GM12878 (cell line): ENCODE results near the gene ADA. TPM values are rescaled to one million over a fixed set of nuclear protein-coding genes. Genes with fewer than 3 reads are reported as not detected.

Experiments
- BACH1 ChIP-seq: fragments of 450-650 bp; IDR thresholded peaks from 2 replicates; pipeline ENCODE4 v1.6.1; 2017; ENCODE audit warnings: mild to moderate bottlenecking, borderline replicate concordance
- BMI1 ChIP-seq: fragments of 450-650 bp; IDR thresholded peaks from 2 replicates; pipeline ENCODE4 v1.6.1; 2016; ENCODE audit warnings: mild to moderate bottlenecking, moderate library complexity, borderline replicate concordance
- CBX3 ChIP-seq: fragments of 200-600 bp; sonication (generic); IDR thresholded peaks from 2 replicates; pipeline ENCODE4 v1.6.1; 2016; ENCODE audit warnings: low read depth, borderline replicate concordance
- EGR1 ChIP-seq, 2 experiments: IDR thresholded peaks; 1 replicate in 1 of 2; 2 replicates in 1 of 2; pipeline ENCODE4 v1.6.1; 2011 to 2012; ENCODE audit warnings: low read depth in 2 of 2, low read length in 2 of 2, borderline replicate concordance in 1 of 2, mild to moderate bottlenecking in 1 of 2, moderate library complexity in 1 of 2
- EZH2 ChIP-seq: IDR thresholded peaks from 2 replicates; pipeline ENCODE4 v1.6.1; 2012; ENCODE audit warnings: low read depth, mild to moderate bottlenecking, control low read depth, inconsistent platforms, low read length, borderline replicate concordance; ENCODE audit not compliant: control insufficient read depth
- HDAC2 ChIP-seq: fragments of 200-600 bp; sonication (generic); IDR thresholded peaks from 2 replicates; pipeline ENCODE4 v1.6.1; 2017
- HDGF ChIP-seq: fragments of 450-650 bp; IDR thresholded peaks from 2 replicates; pipeline ENCODE4 v1.6.1; 2016; ENCODE audit warnings: antibody characterized with exemption
- NFXL1 ChIP-seq: fragments of 450-650 bp; IDR thresholded peaks from 2 replicates; pipeline ENCODE4 v1.6.1; 2017; ENCODE audit warnings: antibody characterized with exemption, mild to moderate bottlenecking, borderline replicate concordance
- POU2F2 ChIP-seq: IDR thresholded peaks from 3 replicates; pipeline ENCODE4 v1.6.1; 2011; ENCODE audit warnings: low read depth, mild to moderate bottlenecking, low read length, borderline replicate concordance
- RB1 ChIP-seq: fragments of 450-650 bp; formaldehyde crosslinking; IDR thresholded peaks from 2 replicates; pipeline ENCODE4 v1.6.1; 2017; ENCODE audit warnings: mild to moderate bottlenecking, borderline replicate concordance
- SMC3 ChIP-seq: IDR thresholded peaks from 2 replicates; pipeline ENCODE4 v1.6.1; 2011; ENCODE audit warnings: low read length, improper control_type of control experiment, borderline replicate concordance
- TAF1 ChIP-seq: IDR thresholded peaks from 2 replicates; pipeline ENCODE4 v1.6.1; 2011; ENCODE audit warnings: mild to moderate bottlenecking, low read depth, low read length, borderline replicate concordance
- TBL1XR1 ChIP-seq: IDR thresholded peaks from 2 replicates; pipeline ENCODE4 v1.6.1; 2012; ENCODE audit warnings: low read depth, low read length, improper control_type of control experiment
- TCF12 ChIP-seq: IDR thresholded peaks from 2 replicates; pipeline ENCODE4 v1.6.1; 2011; ENCODE audit warnings: low read depth, mild to moderate bottlenecking, low read length
- polyA plus RNA-seq, 11 experiments: library from polyadenylated mRNA; depleted of rRNA in 4 of 11; unstranded in 6 of 11; stranded (reverse) in 5 of 11; fragments of >200 nt; fragmentation: Nextera tagmentation in 4 of 11; fragmentation: Illumina TruSeq in 1 of 11; extraction: Ambion mirVana in 4 of 11; extraction: Trizol in 1 of 11; gene quantifications; 1 replicate in 1 of 11; 2 replicates in 10 of 11; pipeline versions ENCODE4 v1.2.1 to v1.2.3, GENCODE V29; 2011 to 2016; ENCODE audit warnings: inconsistent platforms in 2 of 11, missing spikeins in 2 of 11, low read depth in 1 of 11
- total RNA-seq, 4 experiments: library from RNA; depleted of rRNA in 3 of 4; stranded (reverse); fragments of >200 nt in 3 of 4; fragmentation: Illumina TruSeq in 1 of 4; extraction: Trizol in 1 of 4; gene quantifications; 2 replicates each; pipeline versions ENCODE4 v1.2.1 to v1.2.3, GENCODE V29; 2013 to 2021
- TF ChIP-seq, protein P1 (sequence below): fragments of 450-650 bp; IDR thresholded peaks from 2 replicates; pipeline ENCODE4 v1.6.1; 2017; ENCODE audit warnings: antibody characterized with exemption, mild to moderate bottlenecking, moderate library complexity
- TF ChIP-seq, protein P2 (sequence below): fragments of 450-650 bp; IDR thresholded peaks from 2 replicates; pipeline ENCODE4 v1.6.1; 2016; ENCODE audit warnings: mild to moderate bottlenecking
- TF ChIP-seq, protein P3 (sequence below): IDR thresholded peaks from 2 replicates; pipeline ENCODE4 v1.6.1; 2012; ENCODE audit warnings: low read depth, low read length, improper control_type of control experiment
- TF ChIP-seq, protein P4 (sequence below): IDR thresholded peaks from 2 replicates; pipeline ENCODE4 v1.6.1; 2011; ENCODE audit warnings: mild to moderate bottlenecking, low read depth, low read length, moderate library complexity; ENCODE audit not compliant: insufficient replicate concordance
- TF ChIP-seq, protein P5 (sequence below): fragments of 450-650 bp; IDR thresholded peaks from 2 replicates; pipeline ENCODE4 v1.6.1; 2017; ENCODE audit warnings: mild to moderate bottlenecking, moderate library complexity

Gene ADA
- total and polyA plus RNA-seq, 10 of the 15 experiments (the other 5 are each of a cell fraction or from before 2014, with no cell fraction given) = 40.9 to 217 (median 90.8) TPM

DNA sequence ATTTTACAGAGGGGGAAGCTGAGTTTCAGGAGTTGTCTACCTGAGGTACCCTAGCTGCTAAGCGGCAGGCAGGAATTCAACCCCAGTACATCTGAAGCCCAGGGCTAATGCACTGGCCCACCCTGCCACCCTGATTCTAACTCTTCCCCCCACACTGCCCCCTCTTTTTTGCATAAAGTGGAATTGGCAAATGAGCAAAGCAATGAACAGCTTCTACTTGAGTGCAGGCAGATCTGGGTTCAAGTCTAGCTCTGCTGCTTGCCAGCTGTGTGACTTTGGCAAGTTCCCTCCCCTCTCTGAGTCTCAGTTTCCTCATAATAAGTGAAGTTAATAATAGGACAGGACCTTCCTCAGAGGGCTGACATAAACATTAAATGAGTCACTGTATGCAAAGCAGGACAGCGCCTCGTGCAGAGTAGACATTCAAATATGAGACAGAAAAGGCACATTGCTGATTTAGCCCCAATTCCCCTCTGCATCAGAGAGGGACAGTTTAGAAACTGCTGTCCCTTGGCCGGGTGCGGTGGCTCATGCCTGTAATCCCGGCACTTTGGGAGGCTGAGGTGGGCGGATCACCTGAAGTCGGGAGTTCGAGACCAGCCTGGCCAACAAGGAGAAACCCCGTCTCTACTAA is 4.7 kb downstream of the ADA start (continued):
- TF ChIP-seq, protein P1, sequence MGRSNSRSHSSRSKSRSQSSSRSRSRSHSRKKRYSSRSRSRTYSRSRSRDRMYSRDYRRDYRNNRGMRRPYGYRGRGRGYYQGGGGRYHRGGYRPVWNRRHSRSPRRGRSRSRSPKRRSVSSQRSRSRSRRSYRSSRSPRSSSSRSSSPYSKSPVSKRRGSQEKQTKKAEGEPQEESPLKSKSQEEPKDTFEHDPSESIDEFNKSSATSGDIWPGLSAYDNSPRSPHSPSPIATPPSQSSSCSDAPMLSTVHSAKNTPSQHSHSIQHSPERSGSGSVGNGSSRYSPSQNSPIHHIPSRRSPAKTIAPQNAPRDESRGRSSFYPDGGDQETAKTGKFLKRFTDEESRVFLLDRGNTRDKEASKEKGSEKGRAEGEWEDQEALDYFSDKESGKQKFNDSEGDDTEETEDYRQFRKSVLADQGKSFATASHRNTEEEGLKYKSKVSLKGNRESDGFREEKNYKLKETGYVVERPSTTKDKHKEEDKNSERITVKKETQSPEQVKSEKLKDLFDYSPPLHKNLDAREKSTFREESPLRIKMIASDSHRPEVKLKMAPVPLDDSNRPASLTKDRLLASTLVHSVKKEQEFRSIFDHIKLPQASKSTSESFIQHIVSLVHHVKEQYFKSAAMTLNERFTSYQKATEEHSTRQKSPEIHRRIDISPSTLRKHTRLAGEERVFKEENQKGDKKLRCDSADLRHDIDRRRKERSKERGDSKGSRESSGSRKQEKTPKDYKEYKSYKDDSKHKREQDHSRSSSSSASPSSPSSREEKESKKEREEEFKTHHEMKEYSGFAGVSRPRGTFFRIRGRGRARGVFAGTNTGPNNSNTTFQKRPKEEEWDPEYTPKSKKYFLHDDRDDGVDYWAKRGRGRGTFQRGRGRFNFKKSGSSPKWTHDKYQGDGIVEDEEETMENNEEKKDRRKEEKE = no peak
- TF ChIP-seq EZH2 (no peak), TCF12 (no peak), HDAC2 (peak; percentile 91; the same call in 1 of the 2 replicates), EGR1 (IDR thresholded peaks at IDR 0.05; ENCODE audit: borderline replicate concordance in 1 of 2, low read depth in 2 of 2, low read length in 2 of 2) (no peak), POU2F2 (peak; percentile 99), SMC3 (no peak), CBX3 (no peak), BACH1 (no peak), HDGF (peak; percentile 56; the same call in 1 of the 2 replicates), BMI1 (no peak), TBL1XR1 (peak; percentile 85; the same call in 1 of the 2 replicates), NFXL1 (peak; percentile 96), TAF1 (peak; percentile 38; the same call in 1 of the 2 replicates), RB1 (peak; percentile 20; the same call in 1 of the 2 replicates)
- TF ChIP-seq, protein P2, sequence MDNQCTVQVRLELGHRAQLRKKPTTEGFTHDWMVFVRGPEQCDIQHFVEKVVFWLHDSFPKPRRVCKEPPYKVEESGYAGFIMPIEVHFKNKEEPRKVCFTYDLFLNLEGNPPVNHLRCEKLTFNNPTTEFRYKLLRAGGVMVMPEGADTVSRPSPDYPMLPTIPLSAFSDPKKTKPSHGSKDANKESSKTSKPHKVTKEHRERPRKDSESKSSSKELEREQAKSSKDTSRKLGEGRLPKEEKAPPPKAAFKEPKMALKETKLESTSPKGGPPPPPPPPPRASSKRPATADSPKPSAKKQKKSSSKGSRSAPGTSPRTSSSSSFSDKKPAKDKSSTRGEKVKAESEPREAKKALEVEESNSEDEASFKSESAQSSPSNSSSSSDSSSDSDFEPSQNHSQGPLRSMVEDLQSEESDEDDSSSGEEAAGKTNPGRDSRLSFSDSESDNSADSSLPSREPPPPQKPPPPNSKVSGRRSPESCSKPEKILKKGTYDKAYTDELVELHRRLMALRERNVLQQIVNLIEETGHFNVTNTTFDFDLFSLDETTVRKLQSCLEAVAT = no peak
- TF ChIP-seq, protein P3, sequence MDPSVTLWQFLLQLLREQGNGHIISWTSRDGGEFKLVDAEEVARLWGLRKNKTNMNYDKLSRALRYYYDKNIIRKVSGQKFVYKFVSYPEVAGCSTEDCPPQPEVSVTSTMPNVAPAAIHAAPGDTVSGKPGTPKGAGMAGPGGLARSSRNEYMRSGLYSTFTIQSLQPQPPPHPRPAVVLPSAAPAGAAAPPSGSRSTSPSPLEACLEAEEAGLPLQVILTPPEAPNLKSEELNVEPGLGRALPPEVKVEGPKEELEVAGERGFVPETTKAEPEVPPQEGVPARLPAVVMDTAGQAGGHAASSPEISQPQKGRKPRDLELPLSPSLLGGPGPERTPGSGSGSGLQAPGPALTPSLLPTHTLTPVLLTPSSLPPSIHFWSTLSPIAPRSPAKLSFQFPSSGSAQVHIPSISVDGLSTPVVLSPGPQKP = no peak
- TF ChIP-seq, protein P4, sequence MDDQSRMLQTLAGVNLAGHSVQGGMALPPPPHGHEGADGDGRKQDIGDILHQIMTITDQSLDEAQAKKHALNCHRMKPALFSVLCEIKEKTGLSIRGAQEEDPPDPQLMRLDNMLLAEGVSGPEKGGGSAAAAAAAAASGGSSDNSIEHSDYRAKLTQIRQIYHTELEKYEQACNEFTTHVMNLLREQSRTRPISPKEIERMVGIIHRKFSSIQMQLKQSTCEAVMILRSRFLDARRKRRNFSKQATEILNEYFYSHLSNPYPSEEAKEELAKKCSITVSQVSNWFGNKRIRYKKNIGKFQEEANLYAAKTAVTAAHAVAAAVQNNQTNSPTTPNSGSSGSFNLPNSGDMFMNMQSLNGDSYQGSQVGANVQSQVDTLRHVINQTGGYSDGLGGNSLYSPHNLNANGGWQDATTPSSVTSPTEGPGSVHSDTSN = no peak
- TF ChIP-seq, protein P5, sequence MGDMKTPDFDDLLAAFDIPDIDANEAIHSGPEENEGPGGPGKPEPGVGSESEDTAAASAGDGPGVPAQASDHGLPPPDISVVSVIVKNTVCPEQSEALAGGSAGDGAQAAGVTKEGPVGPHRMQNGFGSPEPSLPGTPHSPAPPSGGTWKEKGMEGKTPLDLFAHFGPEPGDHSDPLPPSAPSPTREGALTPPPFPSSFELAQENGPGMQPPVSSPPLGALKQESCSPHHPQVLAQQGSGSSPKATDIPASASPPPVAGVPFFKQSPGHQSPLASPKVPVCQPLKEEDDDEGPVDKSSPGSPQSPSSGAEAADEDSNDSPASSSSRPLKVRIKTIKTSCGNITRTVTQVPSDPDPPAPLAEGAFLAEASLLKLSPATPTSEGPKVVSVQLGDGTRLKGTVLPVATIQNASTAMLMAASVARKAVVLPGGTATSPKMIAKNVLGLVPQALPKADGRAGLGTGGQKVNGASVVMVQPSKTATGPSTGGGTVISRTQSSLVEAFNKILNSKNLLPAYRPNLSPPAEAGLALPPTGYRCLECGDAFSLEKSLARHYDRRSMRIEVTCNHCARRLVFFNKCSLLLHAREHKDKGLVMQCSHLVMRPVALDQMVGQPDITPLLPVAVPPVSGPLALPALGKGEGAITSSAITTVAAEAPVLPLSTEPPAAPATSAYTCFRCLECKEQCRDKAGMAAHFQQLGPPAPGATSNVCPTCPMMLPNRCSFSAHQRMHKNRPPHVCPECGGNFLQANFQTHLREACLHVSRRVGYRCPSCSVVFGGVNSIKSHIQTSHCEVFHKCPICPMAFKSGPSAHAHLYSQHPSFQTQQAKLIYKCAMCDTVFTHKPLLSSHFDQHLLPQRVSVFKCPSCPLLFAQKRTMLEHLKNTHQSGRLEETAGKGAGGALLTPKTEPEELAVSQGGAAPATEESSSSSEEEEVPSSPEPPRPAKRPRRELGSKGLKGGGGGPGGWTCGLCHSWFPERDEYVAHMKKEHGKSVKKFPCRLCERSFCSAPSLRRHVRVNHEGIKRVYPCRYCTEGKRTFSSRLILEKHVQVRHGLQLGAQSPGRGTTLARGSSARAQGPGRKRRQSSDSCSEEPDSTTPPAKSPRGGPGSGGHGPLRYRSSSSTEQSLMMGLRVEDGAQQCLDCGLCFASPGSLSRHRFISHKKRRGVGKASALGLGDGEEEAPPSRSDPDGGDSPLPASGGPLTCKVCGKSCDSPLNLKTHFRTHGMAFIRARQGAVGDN = peak; percentile 45
